NCI-H1694 treated with DMSO at 0.1 percent for 48 hours (cell line): Measurements from ENCODE around the gene SLC36A4.
"Not testable (repeated sequence)": the region's sequence is repeated elsewhere in the genome, so short reads cannot be mapped to it uniquely, and the experiment has no call there.

Experiments used
- DNase-seq: peaks from one replicate; lab custom pipeline; 2025; lab: John Stamatoyannopoulos, UW

SLC36A4 gene

GRCh38 chr11:93193731-93194130, 4.1 kb downstream of the SLC36A4 start:
- DNase-seq, result no peak

GRCh38 chr11:93192163-93192562, 5.6 kb downstream of the SLC36A4 start:
- DNase-seq, result no peak

GRCh38 chr11:93189462-93189861, 8.3 kb downstream of the SLC36A4 start:
- no peak for DNase-seq

GRCh38 chr11:93188726-93189125, 9.1 kb downstream of the SLC36A4 start:
- DNase-seq, result no peak

- DNase-seq, result no peak
These were observed 10.5 kb downstream of the SLC36A4 start for GRCh38 chr11:93187290-93187689.

GRCh38 chr11:93177891-93178290, 19.9 kb downstream of the SLC36A4 start:
- not testable (repeated sequence) for DNase-seq

- no peak for DNase-seq
These were observed 27.7 kb downstream of the SLC36A4 start for GRCh38 chr11:93169950-93170561.

- DNase-seq, result no peak
These were observed 28.6 kb downstream of the SLC36A4 start for GRCh38 chr11:93169143-93169542.

GRCh38 chr11:93166862-93167261, 30.9 kb downstream of the SLC36A4 start:
- no peak for DNase-seq

GRCh38 chr11:93166194-93166593, 31.6 kb downstream of the SLC36A4 start:
- no peak for DNase-seq

GRCh38 chr11:93160808-93161207, 37.0 kb downstream of the SLC36A4 start:
- no peak for DNase-seq

GRCh38 chr11:93160156-93160555, 37.6 kb downstream of the SLC36A4 start:
- no peak for DNase-seq

GRCh38 chr11:93159721-93160120, 38.1 kb downstream of the SLC36A4 start:
- no peak for DNase-seq

- no peak for DNase-seq
These were observed 42.1 kb downstream of the SLC36A4 start for GRCh38 chr11:93155738-93156137.

- no peak for DNase-seq
These were observed 52.3 kb downstream of the SLC36A4 start for GRCh38 chr11:93145390-93145915.

GRCh38 chr11:93143800-93144199, 54.0 kb downstream of the SLC36A4 start:
- no peak for DNase-seq

GRCh38 chr11:93143186-93143585, 54.6 kb downstream of the SLC36A4 start:
- DNase-seq, result no peak

GRCh38 chr11:93133488-93134109, 64.2 kb downstream of the SLC36A4 start:
- no peak for DNase-seq

- no peak for DNase-seq
These were observed 65.0 kb downstream of the SLC36A4 start for GRCh38 chr11:93132836-93133235.

- no peak for DNase-seq
These were observed 66.1 kb downstream of the SLC36A4 start for GRCh38 chr11:93131709-93132108.

- DNase-seq, result no peak
These were observed 69.2 kb downstream of the SLC36A4 start for GRCh38 chr11:93128574-93128973.

- no peak for DNase-seq
These were observed 74.4 kb downstream of the SLC36A4 start for GRCh38 chr11:93123351-93123898.

- no peak for DNase-seq
These were observed 75.1 kb downstream of the SLC36A4 start for GRCh38 chr11:93122535-93123235.
